MM.1S (cell line): ENCODE results near the gene SLC45A3.

ENCODE experiments used
- CTCF ChIP-seq: fragments of 300-600 bp; sonication (generic); IDR thresholded peaks from 2 replicates; pipeline ENCODE4 v1.5.1; 2016; ENCODE audit warnings: antibody characterized with exemption, low read length, mixed read lengths
- EZH2phosphoT487 ChIP-seq: fragments of 300-600 bp; sonication (generic); IDR thresholded peaks from 2 replicates; pipeline ENCODE4 v1.6.1; 2018; ENCODE audit warnings: antibody characterized with exemption, low read length

- TF ChIP-seq CTCF: no peak
- TF ChIP-seq EZH2phosphoT487: no peak
Observed at GRCh38 chr1:205719762-205720161, 39.5 kb upstream of the SLC45A3 start.
